ENCODE measurements around the gene SUN2.

Gene SUN2

GRCh38 chr22:38694049-38694448, 61.7 kb downstream of the SUN2 start:
- DNase-seq: no peak

- no peak for DNase-seq
Observed at GRCh38 chr22:38689651-38690050, 66.1 kb downstream of the SUN2 start.

GRCh38 chr22:38685761-38686160, 70.0 kb downstream of the SUN2 start:
- DNase-seq: no peak

GRCh38 chr22:38684895-38685294, 70.9 kb downstream of the SUN2 start:
- no peak for DNase-seq

Measured in T-helper 2 cell (primary cell).